Measurements from ENCODE around the gene HBE1.

The HBE1 gene

GRCh38 chr11:5279471-5280090 lies 9.8 kb upstream of the HBE1 start:
- no peak for DNase-seq (ENCODE audit: low read depth)
- H3K4me3 ChIP-seq (ENCODE audit: low read depth, low read length), result no peak overlapping the region
- TF ChIP-seq, protein P1, sequence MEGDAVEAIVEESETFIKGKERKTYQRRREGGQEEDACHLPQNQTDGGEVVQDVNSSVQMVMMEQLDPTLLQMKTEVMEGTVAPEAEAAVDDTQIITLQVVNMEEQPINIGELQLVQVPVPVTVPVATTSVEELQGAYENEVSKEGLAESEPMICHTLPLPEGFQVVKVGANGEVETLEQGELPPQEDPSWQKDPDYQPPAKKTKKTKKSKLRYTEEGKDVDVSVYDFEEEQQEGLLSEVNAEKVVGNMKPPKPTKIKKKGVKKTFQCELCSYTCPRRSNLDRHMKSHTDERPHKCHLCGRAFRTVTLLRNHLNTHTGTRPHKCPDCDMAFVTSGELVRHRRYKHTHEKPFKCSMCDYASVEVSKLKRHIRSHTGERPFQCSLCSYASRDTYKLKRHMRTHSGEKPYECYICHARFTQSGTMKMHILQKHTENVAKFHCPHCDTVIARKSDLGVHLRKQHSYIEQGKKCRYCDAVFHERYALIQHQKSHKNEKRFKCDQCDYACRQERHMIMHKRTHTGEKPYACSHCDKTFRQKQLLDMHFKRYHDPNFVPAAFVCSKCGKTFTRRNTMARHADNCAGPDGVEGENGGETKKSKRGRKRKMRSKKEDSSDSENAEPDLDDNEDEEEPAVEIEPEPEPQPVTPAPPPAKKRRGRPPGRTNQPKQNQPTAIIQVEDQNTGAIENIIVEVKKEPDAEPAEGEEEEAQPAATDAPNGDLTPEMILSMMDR (IDR thresholded peaks at IDR 0.05; ENCODE audit: low read depth, low read length, missing control alignments), result no peak

GRCh38 chr11:5277807-5278382 lies 8.2 kb upstream of the HBE1 start:
- DNase-seq (ENCODE audit: low read depth), result no peak
- no peak overlapping the region for H3K4me3 ChIP-seq (ENCODE audit: low read depth, low read length)
- TF ChIP-seq, protein P1 (IDR thresholded peaks at IDR 0.05; ENCODE audit: low read depth, low read length, missing control alignments), result no peak

DNA sequence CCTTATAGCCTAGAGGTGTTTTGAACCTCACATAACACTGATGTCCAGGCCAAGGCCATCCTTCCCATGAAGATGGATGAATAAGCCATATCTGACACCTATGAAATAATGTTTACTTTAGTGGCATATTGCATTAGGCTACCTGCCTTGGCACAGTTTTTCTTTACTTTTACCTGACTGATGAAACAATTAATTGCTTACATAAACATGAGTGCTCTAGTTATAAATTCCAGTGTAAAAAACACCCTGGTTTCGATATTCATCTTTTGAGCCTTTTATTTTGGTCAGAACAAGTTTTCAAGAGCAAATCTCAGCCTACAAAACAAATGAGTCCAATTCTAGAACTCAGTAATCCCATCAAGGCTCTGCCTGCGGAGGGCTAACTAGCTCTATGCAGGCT lies 7.0 kb upstream of the HBE1 start:
- TF ChIP-seq, protein P1 (IDR thresholded peaks at IDR 0.05; ENCODE audit: low read depth, low read length, missing control alignments), result no peak
- DNase-seq (ENCODE audit: low read depth), result no peak

DNA sequence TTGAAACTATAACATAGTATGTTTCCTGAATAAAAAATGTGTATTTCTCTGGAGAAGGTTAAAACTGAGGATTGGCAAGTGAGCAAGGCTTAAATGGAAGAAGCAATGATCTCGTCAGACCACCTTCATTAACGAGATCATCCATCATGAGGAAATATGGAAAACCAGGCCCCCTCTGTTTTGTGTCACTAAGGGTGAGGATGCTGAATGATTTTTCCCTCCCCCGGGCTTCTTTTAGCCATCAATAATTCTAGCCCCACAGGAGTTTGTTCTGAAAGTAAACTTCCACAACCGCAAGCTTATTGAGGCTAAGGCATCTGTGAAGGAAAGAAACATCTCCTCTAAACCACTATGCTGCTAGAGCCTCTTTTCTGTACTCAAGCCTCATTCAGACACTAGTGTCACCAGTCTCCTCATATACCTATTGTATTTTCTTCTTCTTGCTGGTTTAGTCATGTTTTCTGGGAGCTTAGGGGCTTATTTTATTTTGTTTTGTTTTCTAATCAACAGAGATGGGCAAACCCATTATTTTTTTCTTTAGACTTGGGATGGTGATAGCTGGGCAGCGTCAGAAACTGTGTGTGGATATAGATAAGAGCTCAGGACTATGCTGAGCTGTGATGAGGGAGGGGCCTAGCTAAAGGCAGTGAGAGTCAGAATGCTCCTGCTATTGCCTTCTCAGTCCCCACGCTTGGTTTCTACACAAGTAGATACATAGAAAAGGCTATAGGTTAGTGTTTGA lies 5.8 kb upstream of the HBE1 start:
- TF ChIP-seq, protein P1 (IDR thresholded peaks at IDR 0.05; ENCODE audit: low read depth, low read length, missing control alignments), result no peak
- no peak overlapping the region for H3K4me3 ChIP-seq (ENCODE audit: low read depth, low read length)
- no peak for DNase-seq (ENCODE audit: low read depth)

More for the DNA sequence above, 7.0 kb upstream of the HBE1 start:
- H3K4me3 ChIP-seq (ENCODE audit: low read depth, low read length), result no peak overlapping the region

- H3K4me3 ChIP-seq (ENCODE audit: low read depth, low read length), result no peak overlapping the region
- DNase-seq (ENCODE audit: low read depth), result no peak
- TF ChIP-seq, protein P1 (IDR thresholded peaks at IDR 0.05; ENCODE audit: low read depth, low read length, missing control alignments), result no peak
Observed at GRCh38 chr11:5274395-5274794, 4.7 kb upstream of the HBE1 start.

- TF ChIP-seq, protein P1 (IDR thresholded peaks at IDR 0.05; ENCODE audit: low read depth, low read length, missing control alignments), result no peak
- H3K4me3 ChIP-seq (ENCODE audit: low read depth, low read length), result no peak overlapping the region
- DNase-seq (ENCODE audit: low read depth), result no peak
Observed at GRCh38 chr11:5272395-5273017, 2.8 kb upstream of the HBE1 start.
